Iris pigment epithelial cell (primary cell): ENCODE results near the gene ARID1A.

Source experiments
- DNase-seq: peaks from one replicate; pipeline ENCODE4 v3.0.0-alpha.2; 2011; ENCODE audit warnings: low read depth

The ARID1A gene

DNA sequence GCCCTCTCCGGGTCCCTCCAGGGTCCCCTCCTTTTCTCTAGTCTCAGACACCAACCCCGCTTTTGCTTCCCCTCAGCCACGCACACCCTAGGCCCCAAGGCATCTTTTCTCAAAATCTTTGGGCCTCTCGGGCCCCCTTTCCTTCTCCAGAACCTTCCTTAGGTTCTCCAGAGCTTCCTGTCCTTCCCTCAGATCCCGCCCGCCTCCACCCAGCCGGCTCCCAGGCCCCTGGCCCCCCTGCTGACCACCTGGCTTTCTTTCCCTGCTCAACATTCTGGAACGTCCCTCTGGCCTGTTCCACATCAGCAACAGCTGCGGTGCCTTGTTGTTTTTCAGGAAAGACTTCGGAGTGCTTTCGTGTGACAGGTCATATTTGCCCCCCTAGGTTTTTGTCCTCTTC lies 131.8 kb downstream of the ARID1A start:
- DNase-seq, result no peak

DNA sequence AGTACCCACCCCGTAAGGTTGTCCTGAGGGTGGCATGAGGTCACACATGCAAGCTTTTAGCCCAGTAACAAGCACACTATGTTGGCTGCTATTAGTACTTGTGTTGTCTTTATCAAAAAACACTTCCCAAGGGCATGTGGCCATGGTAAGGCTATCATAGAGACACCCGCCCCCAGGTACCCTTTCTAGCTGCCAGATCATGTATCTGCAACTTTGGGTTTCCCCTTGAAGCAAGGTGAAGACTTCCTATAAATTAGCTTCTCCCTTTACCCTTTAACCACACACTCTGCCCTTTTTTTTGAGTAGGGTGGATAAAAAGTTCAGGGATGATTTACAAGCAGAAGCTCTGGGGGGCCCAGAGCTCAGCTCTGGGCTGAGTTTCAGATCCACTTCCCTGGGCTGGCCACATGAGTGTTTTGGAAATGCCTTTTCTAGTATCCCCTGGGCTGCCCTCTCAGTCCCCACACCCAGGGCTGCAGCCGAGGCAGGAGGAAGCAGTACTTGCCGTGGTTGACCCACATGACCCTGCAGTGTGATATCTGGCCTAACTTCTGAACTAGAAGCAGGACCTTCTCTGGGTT lies 132.7 kb downstream of the ARID1A start:
- DNase-seq, result no peak

DNA sequence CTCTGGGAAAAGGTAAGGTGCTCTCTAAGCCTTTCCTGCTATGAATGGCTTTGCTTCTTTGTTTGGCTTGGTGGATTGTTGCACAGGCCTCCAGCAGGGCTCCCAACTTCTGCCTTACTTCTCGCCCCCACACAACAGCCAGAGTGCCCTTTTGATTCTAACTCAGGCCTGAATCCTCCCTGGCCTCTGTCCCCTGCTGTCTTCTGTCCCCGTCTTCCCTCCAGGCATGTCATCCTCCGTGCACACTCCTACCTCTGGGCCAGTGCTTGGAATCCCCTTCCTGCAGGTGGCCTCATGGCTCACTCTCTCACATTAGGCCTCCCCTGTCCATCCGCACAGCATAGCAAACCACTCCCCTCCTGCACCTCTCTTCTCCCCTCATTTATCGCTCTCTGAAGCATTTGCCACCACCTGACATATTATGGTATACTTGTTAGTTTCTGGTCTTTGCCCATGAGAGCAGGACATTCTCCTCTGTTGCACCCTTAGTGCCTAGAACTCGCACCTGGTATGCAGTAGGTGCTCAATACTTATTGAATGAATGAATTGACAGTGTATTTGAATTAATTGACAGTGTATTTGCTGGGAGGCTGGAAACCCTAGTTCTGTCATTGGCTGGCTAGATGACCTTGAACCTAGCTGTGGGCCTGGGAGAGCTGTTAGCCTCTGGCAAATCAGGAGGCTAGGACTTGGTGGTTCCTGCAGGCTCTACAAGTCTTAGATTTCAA lies 133.5 kb downstream of the ARID1A start:
- no peak for DNase-seq

DNA sequence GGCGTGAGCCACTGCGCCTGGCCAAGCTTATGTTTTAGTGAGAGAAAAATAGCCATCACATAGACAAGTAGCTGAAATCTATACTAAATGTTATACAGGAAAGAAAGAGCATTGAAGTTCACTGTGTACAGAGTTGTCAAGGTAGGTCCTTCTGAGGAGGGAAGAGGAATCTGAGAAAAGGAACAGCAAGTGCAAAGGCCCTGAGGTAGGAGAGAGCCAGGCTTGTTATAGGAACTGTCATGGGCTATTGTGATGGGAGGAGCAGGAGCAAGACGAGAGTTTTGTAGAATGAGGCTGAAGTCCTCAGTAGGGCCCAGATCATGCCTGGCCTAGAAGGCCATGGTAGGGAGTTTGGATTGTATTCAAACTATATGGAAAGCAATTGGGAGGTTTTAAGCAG lies 135.2 kb downstream of the ARID1A start:
- no peak for DNase-seq
